ENCODE measurements around the gene ADAMTSL1.

The ADAMTSL1 gene

DNA sequence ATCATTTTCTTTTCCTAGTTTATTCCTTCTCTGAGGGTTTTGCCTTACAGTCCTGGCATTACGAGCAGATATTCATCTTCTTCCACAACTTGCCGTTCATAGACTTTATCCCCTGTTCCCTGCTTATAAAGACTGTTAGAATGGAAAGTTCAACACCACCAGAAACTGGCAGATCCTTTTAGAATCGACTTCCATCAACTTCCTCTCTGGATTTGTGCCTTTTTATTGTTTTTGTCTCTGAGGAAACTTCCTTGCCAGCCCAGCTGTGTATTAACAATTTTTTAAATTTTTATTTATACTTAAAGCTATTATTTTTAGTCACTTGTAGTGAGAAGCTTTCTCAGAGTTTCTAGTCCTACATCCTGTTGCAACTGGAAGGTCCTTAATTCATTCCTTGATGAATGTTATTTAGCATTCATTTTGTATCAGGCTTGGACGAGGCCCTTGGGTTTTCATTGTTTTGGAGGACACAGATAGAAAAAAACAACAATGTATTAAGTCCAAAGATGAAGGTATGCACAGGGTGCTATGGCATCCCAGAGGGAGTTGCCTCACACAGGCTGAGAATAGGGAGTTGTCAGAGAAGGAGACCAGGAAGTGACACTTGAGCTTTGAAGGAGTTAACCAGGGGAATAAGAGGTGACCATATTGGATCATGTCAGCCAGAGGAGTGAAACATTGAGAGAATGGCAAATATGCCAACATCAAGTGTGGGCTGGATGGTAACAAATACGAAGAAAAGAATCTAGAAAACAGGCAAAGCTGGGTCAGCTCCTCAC, 81.3 kb downstream of the ADAMTSL1 start:
- no peak for DNase-seq

DNA sequence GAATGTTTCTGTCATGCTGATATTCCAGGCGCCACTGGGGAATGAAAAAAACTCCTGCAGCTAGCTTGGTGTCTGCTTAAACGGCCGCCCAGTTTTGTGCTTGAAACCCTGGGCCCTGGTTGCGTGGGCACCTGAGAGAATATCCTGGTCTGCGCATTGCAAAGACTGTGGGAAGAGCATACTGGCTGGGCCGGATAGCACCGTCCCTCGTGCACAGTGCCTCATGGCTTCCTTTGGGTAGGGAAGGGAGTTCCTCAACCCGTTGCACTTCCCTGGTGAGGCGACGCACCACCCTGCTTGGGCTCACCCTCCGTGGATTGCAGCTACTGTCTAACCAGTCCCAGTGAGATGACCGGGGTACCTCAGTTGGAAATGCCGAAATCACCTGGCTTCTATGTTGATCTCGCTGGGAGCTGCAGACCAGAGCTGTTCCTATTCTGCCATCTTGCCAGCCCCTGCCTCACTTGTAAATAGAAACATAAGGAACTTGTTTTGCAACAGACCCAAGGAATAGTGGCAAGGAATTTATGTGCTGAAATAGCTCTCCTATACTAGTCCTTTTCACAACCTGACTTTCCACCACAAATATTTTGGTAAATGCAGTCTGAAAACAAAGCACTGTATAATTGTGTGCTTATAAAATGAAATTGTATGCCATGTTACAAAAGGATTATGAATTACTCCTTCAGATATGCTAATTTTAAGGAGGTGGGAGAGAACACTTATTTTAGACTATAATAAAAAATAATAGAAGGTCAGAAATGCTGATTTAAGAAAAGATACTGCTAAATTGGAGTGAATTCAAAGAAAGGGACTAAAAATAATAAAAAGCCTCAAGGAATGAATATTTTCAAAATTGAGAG, 90.3 kb downstream of the ADAMTSL1 start:
- DNase-seq, result no peak

DNA sequence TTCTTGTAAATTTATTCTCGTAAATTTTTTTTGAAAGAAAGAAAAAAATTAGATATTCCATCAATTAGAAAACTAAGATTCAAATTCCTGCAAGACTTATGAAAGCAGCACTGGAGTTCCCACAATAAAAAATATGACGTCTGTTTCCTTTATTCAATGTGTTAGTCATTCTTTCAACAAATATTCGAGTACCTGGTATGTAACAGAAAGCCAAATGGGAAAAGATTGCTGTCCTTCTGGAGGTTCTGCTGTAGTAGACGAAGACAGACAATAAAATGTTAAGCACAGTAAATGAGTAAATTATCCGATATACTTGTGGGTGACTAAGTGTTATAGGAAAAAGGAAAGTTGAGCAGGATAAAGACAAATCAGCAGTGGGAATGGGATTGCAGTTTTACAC, 92.2 kb downstream of the ADAMTSL1 start:
- DNase-seq, result no peak

DNA sequence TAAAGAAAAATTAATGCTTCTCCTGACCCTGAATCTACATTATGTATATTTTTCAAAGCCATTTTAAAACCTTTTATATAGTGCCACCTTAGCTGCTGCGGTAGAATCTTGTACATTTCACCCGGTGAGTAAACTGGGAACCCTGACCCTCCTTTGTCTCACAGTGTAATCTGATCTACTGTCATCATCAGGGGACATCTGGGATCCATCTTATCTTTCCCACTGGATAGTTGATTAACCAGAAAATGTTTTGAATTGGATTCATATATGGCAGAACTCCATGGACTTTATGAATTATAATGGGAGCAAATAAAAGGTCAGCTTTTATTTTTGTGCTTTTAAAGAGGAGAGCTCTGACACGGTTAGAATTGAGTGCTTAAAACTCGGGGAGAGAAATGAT, 95.0 kb downstream of the ADAMTSL1 start:
- no peak for DNase-seq

DNA sequence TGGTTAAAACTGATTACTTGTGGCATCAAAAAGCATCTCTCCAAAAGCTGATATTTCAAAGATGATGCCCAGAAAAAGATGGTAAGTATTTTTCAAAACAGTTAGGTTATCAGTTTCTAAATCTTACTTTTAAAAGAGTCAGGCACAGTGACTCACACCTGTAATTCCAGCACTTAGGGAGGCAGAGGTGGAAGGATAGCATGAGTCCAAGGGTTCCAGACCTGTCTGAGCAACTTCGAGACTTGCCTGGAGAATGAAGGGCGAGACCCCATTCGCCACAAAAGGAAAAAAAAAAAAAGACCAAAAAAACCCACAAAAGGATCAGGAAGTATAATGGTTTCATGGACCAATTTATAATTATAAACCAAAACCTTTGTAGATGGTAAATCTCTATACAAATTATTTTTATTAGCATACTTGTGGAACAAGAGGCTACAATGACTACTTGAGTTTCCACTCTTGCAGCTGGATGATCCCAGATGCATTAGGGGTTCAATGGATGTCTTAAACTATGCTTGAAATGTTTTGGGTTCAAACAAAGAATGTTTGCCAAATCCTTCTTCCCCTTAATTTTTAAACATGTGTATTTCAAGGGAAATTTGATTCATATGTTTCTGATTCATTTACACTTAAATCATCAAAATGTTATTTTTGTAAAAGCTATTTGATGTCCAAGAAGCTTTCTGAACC, 96.1 kb downstream of the ADAMTSL1 start:
- DNase-seq, result no peak

DNA sequence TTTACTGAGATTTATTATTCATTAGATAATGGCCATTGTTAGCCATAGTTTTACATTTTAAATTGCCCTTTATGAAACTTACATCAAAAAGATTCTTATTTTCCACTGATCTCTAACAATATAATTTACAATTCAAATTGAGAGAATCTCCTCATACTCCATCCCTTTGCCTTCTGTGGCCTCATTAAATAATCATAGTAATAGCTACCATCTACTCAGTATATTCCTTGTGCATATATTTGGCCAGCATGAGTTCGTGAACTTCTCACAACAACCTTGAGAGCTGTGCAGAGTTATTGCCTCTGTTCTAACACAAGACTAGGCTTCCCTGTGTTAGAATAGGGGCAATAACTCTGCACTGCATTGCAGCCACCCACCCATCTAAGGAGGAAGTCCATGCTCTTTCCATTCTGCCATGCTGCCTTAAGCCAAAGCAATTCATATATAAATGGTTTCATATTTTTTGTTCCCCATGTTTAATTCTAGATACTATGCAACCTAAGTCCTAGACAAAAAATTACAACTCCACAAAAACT, 99.1 kb downstream of the ADAMTSL1 start:
- DNase-seq, result no peak

DNA sequence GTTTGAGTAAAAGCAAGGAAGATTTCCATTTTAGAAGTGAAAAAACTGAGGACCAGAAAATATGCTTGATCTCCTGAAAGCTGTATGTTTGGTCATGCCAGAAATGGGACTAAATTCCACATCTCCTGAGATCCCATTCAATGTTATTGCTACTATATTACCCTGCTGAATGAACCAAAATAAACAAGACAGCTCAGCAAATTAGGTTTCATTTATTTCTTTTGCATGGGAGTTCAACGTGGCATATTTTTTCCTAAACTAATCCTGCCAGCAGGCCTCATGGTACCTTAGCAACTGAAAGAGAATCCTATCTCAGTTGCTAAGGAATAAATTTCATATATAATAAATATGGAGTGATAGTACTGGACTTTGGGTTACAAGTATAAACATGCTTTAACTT, 101.7 kb downstream of the ADAMTSL1 start:
- DNase-seq, result no peak

DNA sequence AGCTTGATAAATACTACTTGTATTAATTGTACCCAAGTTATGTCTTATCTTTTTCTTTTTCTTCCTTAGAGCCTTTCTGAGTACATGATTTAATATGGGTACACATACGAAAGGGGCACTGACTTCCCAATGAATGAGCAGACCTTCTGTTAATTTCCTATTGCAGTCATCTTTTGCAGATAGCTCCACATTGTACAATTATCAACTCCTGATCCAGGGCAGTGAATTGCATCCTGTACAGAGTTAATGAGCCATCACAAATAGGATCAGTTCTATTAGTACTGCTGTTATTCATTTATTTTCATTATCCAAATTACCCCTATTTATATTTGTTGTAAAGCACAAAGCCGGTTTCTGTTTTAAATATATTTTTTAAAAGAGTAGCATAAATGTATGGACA, 105.6 kb downstream of the ADAMTSL1 start:
- DNase-seq, result no peak

DNA sequence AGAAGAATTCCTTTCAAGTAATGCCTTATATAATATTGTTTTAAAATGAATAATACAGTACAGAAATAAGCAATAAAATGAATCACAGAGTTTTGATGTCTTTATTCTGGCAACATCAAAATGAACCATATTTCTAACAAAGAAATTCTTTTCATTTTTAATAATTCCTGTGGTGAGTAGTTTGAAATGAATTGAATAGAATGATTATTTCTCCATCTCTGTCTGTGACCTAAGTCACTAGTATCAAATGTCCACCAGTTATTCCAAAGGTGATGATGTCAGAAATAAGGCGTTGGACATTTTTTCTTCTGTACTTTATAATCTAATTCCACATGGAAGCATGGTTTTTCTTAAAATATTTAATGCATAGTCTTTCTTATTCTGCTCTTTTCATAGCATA, 106.2 kb downstream of the ADAMTSL1 start:
- DNase-seq, result no peak

DNA sequence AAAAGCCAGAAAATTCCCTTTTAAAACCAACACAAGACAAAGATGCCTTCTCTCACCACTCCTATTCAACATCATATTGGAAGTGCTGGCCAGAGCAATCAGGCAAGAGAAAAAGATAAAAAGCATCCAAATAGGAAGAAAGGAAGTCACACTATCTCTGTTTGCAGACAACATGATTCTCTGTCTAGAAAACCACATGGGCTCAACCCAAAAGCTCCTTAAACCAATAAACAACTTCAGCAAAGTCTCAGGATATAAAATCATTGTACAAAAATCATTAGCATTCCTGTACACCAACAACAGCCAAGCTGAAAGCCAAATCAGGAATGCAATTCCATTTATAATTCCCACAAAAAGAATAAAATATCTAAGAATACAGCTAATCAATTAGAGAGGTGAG, 112.0 kb downstream of the ADAMTSL1 start:
- DNase-seq, result no peak

DNA sequence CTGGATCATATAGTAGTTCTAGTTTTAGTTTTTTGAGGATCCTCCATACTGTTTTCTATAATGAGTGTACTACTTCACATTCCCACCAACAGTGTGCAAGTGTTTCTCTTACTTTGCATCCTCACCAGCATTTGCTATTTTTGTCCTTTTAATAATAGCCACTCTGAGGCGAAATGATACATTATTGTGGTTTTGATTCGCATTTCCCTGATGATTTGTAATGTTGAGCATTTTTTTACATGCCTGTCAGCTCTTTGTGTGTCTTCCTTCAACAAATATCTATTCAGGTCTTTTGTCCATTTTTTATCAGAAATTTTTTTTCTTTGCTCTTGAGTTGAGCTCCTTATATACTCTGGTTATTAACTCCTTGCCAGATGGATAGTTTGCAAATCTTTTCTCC, 114.0 kb downstream of the ADAMTSL1 start:
- no peak for DNase-seq

DNA sequence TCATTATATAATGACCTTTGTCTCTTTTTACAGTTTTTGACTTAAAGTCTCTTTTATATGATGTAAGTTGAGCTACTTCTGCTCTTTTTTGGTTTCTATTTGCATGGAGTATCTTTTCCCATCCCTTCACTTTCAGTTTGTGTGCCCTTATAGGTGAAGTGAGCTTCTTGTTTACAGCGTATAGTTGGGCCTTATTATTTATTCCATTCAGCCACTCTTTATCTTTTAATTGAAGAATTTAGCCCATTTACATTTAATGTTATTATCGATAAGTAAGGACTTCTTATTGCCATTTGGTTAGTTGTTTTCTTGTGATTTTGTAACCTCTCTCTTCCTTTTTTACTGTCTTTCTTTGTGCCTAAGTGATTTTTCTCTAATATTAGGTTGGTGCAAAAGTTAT, 117.3 kb downstream of the ADAMTSL1 start:
- no peak for DNase-seq

DNA sequence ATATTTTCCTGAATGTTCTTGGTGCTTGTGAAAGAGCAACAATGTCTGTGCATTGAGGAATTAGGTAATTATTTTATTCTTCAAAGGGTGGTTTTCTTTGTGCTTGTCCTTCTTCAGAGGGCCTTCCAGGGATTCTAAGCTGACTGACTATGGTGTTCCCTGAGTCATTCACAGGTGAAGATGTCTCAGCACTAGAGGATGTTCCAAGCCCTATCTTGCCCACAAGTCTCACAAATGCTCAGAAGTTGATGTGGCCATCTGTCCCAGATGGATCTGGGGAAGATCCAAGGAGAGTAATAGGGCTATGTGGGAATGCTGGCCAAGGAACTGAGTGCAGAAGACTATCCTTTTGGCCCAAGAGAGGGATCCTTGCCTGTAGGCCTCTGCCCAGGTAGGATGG, 120.9 kb downstream of the ADAMTSL1 start:
- no peak for DNase-seq

DNA sequence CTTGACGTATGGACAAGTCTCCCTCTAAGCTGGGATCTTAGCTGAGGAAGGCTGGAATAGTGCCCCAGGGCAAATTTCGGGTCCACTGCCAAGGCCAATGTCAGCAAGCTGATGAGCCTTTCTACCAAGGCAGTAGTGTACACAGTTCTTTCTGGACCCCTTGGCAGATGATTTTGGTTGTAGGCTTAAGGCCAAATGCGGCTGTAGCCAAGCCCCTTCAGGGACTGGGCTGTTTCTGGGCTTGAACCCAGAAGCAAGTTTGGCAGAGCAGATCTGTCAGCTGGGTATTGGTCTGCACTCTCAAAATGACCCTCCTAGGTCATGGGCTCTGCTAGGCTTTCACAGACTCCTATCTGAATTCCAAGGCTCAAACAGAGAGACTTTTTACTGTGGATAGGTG, 121.6 kb downstream of the ADAMTSL1 start:
- DNase-seq, result peak in 49 of 58 donors; percentile 2 to 84 (median 45)

DNA sequence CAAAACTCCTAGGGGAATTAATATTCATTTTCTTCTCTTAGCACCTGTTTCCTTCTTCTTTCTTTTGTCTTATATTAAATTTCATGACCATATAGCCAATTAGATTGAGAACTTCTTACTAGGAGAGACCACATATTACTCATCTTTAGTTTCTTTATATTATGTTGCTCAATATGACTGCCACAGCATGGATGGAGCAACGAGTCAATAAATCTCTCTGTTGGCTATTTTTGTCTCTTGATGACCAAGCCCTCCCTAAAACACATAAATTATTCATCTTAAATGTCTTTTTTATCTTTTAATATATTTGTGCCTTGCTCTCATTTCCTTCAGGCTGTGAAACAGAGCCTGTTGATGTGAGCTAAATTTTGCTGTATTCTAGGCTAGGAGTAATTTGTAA, 123.0 kb downstream of the ADAMTSL1 start:
- DNase-seq, result no peak

DNA sequence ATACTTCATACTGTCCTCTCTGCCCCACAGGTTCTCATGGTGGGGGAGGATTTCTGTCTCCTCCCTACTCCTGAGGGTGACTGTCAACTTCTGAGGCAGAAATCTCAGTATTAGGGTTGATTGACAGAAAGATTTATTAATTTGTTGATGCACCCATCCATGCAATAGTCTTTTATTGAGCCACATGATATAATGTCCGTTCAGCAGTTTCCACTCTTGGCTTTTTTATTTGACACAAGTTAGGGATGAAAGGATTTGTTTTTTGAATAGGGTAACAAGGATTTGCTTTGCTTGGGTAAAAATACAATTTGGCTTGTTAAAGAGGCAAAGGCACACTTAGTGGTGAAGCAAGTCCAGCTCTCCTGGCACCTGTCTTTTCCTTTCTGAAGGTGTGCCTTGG, 125.0 kb downstream of the ADAMTSL1 start:
- DNase-seq, result no peak

DNA sequence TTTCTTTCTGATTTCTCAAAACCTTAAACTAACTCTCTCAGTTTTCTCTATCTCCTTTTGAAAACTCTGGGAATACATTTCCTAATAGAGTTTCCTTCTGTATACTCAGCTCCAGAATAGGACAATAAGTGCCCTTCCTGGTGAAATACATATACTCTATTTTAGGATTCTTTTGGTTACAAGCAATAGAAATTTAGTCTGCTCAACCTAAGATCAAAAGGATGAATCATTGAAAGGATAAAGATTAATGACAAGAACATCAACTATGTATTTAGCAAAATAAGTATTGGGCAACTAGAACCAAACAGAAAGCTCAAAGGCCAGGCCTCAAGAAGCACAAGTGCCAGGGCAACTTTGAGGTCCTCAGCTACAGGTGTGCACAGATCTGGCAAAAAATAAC, 127.1 kb downstream of the ADAMTSL1 start:
- DNase-seq, result no peak

DNA sequence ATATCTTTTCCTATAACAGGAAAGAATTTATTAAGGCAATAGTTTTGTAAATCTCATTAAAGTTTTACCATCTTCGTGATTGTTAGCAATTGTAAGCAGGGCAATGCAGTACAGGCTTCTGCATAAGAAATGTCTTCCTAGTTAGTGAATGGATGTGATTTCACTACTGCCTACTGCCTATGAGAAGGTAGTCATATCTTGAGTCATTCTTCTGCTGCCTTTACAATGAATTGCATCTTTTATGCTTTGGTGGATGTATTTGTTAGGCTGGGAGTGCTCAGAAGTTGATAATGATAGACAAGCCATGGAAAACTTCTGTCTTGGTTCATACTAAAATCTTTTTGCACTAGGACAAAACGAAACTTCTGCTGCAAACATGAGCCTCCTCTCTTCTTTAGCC, 128.0 kb downstream of the ADAMTSL1 start:
- no peak for DNase-seq

DNA sequence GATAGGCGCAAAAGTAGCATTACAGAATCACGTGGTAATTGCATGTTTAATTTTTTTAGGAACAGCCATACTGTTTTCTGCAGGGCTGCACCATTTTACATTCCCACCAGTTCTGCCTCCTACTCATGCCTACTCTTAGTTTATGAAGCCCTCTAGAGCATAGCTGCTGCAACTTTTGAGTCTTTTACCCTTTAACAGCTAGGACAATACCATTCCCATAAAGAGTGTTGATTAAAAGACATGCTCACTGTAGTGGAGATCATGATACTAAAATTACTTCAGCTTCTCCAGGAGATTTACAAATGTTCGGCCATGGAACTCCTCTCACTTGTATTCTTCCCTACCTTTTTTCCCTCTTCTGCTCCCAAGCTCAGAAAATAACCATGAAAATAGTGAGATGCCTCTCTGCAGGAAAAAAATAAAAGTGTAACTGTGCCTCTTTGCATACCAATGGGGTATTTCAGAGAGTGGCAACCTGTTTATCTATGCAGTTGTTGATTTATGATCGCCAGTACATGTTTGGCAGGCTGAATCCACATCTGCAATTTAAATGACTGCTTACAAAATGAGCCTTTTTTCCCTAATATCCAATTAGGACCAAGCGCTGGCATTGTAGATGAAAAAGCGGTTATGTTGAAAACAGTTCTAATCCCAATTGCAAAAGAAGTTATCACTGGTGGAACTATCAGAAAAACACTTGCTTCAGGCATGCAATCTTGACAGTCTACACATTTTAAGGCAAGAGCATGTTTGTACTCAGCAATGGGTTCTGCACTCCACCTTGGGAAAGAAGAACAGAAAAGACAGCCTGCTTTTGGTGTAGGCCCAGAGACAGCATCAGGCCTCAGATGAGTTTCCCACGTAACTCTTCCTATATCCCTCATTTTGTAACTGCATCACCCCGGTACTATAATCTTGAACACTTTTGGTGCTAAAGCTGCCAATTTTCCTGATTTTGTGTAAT, 131.1 kb downstream of the ADAMTSL1 start:
- peak in 3 of 58 donors; percentile 2 to 6 (median 5) for DNase-seq

DNA sequence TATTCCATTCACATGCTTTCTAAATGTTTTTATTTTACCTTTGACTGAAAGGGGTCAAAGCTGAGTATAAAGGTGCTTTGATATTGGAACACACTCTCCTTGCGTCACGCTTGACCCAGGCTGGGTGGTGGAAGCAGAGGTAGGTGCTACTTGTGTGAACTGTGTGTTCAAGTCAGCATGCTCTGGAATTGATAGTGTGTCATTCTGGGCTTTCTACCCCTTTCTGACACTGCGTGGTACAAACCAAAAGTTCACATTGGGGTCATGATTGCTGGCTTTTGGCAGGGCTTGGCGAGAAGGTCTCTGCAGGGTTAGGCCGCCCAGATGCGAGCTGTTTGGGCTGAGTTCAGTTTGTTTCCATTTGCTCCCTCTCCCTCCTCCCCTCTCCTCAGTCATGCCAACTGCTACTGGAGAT, 131.8 kb downstream of the ADAMTSL1 start:
- no peak for DNase-seq

DNA sequence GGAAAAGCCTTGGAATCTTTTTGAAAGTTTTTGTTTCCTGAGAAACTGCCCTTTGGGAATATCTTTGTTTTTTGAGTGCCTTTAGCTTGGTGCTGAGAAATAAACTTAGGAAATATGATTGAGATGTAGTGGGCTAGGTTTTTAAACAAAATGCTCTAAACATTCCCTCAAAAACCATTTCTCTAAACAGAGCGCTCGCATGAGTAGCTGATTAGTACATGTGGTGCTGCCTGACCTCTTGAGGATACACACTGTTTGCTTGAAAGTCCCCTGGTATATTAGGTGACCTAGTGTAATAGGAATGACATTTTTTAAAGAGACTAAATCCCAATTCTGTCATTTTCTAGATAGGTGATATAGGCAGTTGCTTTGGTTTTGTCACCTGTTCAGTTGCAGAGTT, 132.3 kb downstream of the ADAMTSL1 start:
- no peak for DNase-seq

Data from anterior cingulate cortex (tissue), 58 donors.